OCI-LY3 (cell line): Measurements from ENCODE around the gene RPAP3.

Experiments used
- CTCF ChIP-seq: fragments of 200-600, 300-600 bp; sonication (generic); IDR thresholded peaks from 2 replicates; pipeline ENCODE4 v1.5.1; 2014; ENCODE audit warnings: antibody characterized with exemption, low read length, low read depth
- EZH2phosphoT487 ChIP-seq: fragments of 200-600 bp; shearing (Covaris generic); IDR thresholded peaks from 2 replicates; pipeline ENCODE4 v1.6.1; 2018; ENCODE audit warnings: antibody characterized with exemption, mixed run types, low read depth

- TF ChIP-seq CTCF (peak; percentile 71), EZH2phosphoT487 (no peak)
These were observed 19.1 kb downstream of the RPAP3 start for GRCh38 chr12:47686645-47687240.
